ENCODE measurements around the gene PACRG.

GRCh38 chr6:163255265-163255664 is 527.5 kb downstream of the PACRG start:
- TF ChIP-seq EP300 (IDR thresholded peaks at IDR 0.05; ENCODE audit: low read depth in 2 of 2, low read length in 2 of 2) (no peak), EP300 (CRISPR knock-in tag; IDR thresholded peaks at IDR 0.05; ENCODE audit: borderline replicate concordance) (no peak), MEF2D (CRISPR knock-in tag; IDR thresholded peaks at IDR 0.05) (no peak), BHLHE40 (IDR thresholded peaks at IDR 0.05; ENCODE audit: low read length) (no peak), GTF2F1 (IDR thresholded peaks at IDR 0.05; ENCODE audit: low read length) (no peak), KDM4B (CRISPR knock-in tag; IDR thresholded peaks at IDR 0.05) (no peak)
- TF ChIP-seq, protein P1, sequence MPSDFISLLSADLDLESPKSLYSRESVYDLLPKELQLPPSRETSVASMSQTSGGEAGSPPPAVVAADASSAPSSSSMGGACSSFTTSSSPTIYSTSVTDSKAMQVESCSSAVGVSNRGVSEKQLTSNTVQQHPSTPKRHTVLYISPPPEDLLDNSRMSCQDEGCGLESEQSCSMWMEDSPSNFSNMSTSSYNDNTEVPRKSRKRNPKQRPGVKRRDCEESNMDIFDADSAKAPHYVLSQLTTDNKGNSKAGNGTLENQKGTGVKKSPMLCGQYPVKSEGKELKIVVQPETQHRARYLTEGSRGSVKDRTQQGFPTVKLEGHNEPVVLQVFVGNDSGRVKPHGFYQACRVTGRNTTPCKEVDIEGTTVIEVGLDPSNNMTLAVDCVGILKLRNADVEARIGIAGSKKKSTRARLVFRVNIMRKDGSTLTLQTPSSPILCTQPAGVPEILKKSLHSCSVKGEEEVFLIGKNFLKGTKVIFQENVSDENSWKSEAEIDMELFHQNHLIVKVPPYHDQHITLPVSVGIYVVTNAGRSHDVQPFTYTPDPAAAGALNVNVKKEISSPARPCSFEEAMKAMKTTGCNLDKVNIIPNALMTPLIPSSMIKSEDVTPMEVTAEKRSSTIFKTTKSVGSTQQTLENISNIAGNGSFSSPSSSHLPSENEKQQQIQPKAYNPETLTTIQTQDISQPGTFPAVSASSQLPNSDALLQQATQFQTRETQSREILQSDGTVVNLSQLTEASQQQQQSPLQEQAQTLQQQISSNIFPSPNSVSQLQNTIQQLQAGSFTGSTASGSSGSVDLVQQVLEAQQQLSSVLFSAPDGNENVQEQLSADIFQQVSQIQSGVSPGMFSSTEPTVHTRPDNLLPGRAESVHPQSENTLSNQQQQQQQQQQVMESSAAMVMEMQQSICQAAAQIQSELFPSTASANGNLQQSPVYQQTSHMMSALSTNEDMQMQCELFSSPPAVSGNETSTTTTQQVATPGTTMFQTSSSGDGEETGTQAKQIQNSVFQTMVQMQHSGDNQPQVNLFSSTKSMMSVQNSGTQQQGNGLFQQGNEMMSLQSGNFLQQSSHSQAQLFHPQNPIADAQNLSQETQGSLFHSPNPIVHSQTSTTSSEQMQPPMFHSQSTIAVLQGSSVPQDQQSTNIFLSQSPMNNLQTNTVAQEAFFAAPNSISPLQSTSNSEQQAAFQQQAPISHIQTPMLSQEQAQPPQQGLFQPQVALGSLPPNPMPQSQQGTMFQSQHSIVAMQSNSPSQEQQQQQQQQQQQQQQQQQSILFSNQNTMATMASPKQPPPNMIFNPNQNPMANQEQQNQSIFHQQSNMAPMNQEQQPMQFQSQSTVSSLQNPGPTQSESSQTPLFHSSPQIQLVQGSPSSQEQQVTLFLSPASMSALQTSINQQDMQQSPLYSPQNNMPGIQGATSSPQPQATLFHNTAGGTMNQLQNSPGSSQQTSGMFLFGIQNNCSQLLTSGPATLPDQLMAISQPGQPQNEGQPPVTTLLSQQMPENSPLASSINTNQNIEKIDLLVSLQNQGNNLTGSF (CRISPR knock-in tag; IDR thresholded peaks at IDR 0.05), result no peak
